ENCODE data around the gene RNF125. TPM values are rescaled to one million over a fixed set of nuclear protein-coding genes. Genes with fewer than 3 reads are reported as not detected.

The RNF125 gene
- total RNA-seq, 1 donor from 2014 or later: 1.8 TPM

GRCh38 chr18:32091724-32092421 lies 73.2 kb downstream of the RNF125 start, which contains the start of gene RNF138:
Gene RNF138 (plus strand): TSS chr18:32091874. CDS start chr18:32092777, 903 bp downstream.
- ATAC-seq: peak; percentile 83

GRCh38 chr18:32092422-32093101 lies 73.9 kb downstream of the RNF125 start:
- ATAC-seq: peak; percentile 99

DNA sequence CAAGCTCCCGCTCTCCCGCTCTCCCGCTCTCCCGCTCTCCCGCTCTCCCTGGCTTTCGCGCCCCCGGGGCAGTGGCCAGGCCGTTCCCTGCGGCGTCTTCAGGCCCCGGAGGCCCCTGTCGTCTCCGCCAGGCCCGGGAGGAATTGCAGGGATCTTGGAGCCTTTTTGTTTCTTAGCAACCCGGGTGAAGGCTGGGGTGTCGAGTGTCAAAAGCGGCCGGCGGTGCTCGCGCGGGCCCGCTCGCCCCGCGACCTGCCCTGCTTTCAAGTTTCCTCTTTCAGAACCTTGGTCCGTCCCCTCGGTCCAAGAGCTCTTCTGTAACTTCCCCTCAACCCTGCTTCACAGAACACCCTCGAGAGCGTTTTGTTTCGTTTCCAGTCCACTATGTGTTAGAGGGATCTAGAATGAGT lies 74.5 kb downstream of the RNF125 start:
- ATAC-seq: peak; percentile 7

GRCh38 chr18:32093523-32093922 lies 74.9 kb downstream of the RNF125 start:
- no peak for ATAC-seq

- ATAC-seq: no peak
Measured at GRCh38 chr18:32095192-32095899, 76.7 kb downstream of the RNF125 start.

DNA sequence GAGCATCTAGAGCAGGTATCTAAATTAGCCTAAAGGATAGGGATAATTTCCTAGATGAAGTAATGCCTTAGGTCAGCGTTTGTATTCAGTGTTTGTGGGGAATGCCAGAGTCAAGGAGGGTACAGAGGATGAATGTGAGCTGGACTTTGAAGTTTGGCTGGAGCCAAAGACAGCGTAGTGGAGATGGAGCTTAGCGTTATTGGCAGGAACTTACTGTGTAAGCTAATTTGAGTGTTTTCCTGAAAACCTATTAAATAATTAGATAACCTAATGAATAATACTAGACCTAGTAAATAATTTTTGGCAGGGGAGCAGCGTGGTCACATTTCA lies 77.2 kb downstream of the RNF125 start:
- no peak for ATAC-seq

- no peak for ATAC-seq
Measured at GRCh38 chr18:32096946-32097345, 78.3 kb downstream of the RNF125 start.

DNA sequence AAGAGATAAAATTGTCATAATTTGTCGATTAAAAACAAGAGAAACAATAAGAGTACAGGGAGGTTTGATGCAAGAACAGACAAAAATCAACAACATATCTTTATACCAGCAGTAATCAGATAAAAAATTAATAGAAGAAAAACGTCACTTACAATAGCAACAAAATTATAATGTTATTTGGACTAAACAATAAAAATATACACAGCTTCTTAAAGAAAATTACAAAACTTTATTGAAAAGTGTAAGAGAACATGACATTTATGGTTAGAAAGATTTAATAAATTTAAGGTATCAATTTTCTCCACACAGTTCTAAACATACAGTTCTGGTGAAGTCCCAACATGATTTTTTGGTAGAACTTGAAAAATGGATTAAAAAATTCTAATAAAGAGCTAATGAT lies 85.9 kb downstream of the RNF125 start:
- ATAC-seq: no peak

GRCh38 chr18:32110005-32110404 lies 91.4 kb downstream of the RNF125 start:
- ATAC-seq: no peak

DNA sequence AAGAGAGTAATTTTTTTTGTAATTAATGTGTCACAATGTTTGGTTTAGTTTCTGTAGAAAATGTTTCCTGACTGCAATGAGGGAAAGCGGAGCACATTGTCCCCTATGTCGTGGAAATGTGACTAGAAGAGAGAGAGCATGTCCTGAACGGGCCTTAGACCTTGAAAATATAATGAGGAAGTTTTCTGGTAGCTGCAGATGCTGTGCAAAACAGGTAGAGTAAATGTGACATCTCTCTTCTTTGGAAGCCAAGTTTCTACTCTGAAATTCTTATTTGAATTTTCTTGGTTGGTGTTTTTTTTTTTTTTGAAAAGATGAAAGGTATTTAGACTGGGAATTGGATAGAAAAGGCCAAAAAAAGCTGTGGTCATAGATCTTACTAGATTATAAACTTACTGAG lies 93.1 kb downstream of the RNF125 start:
- ATAC-seq: no peak

DNA sequence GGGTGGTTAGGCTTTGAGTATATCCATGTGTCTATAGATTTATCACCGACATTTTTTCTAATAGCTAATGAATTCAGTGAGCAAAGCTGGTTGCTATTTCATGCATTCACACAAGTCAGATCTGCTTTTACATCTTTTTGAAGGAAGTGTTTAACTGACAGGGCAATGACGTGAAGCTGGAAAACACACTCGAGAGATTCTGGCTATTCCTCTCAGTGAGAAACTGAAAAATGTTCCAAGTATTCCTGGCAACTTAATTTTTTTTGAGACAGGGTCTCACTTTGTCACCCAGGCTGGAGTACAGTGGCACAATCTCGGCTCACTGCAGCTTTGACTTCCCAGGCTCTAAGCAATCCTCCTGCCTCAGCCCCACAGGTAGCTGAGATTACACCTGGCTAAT lies 94.2 kb downstream of the RNF125 start:
- ATAC-seq: no peak

GRCh38 chr18:32114293-32114942 lies 95.8 kb downstream of the RNF125 start:
- no peak for ATAC-seq

DNA sequence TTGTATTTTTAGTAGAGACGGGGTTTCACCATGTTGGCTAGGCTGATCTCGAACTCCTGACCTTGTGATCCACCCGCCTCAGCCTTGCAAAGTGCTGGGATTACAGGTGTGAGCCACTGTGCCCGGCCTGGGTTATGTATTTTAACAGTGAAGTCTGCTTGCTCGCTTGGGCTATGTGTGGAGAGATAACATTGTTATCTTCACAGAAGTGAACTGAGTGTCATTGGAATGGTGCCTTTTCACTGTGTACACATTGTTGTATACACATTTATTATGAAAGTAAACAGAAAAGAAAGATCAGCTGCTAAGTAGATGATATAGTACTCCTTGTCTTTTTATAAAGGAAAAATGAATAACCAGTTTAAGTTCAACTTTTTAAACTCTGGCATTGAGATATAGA lies 103.4 kb downstream of the RNF125 start:
- ATAC-seq: no peak

Other genes starting within 250 kb of the RNF125 start
- gene TRAPPC8, start 75.7 kb upstream of the RNF125 start, total RNA-seq: 30.5 TPM
- gene RNF138, start 73.0 kb downstream of the RNF125 start, total RNA-seq: 19.5 TPM
- gene MEP1B, start 171.2 kb downstream of the RNF125 start, total RNA-seq: not detected